GM11168 (cell line): ENCODE results near the gene CAPN5.

ENCODE experiments used
- in situ Hi-C: fragments of 300-500 bp; cut with MboI; formaldehyde crosslinking; loops from one replicate; pipeline ENCODE4 v1.12.0; 2022; ENCODE audit warnings: low sequenced_read_pairs; ENCODE audit not compliant: unreplicated experiment

Gene CAPN5

DNA sequence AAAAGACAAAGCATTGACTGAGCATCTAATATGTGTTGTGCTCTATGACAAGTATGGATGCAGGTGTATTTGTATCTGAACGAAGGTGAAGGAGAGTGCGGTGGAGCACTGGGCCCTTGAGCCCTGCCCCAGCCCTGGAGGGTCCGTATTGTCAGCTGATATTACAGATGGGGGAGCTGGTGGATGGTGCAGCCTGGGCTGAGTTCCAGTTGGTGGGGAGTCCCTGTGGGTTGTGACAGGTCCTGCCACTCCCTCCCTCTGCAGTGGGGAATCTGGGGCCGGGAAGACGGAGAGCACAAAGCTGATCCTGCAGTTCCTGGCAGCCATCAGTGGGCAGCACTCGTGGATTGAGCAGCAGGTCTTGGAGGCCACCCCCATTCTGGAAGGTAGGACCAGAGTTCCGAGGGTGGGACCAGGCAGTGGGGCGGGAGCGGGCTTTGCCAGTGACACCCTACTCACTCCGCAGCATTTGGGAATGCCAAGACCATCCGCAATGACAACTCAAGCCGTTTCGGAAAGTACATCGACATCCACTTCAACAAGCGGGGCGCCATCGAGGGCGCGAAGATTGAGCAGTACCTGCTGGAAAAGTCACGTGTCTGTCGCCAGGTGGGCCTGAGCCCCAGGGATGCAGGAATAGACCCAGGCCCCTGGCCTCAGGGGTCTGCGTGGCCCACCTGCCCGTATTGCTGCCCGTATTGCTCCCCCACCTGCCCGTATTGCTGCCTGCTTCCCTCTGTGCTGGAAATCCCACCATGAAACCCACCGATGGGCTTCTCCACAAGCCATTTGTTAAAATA lies 89.8 kb downstream of the CAPN5 start:
- in situ Hi-C loops: no loop called here

DNA sequence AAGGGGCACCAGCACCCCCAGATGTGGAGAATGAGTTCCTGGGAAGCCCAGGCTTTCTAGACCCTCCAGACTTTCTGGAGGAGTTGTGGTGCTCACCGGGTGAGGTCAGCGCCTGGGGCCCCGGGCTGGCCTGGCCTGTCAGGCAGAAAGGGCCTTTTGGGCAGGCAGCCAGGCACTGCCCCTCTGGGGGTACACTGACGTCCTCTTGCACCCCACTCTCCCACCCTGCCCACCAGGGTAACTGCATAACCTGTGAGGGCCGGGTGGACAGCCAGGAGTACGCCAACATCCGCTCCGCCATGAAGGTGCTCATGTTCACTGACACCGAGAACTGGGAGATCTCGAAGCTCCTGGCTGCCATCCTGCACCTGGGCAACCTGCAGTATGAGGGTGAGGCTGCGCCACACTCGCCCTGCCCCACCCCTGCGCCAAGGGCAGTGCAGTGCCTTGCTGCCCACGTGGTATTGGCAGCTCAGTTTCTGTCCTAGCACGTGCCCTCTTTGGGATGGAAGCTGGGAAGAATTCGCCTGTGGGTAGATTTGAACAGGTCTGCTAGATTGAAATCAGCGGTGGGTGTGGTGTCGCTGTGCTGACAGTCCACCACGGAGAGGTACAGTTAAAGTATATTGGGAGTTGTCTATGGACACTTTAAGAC lies 91.4 kb downstream of the CAPN5 start:
- in situ Hi-C loops: no loop called here

- in situ Hi-C loops: no loop called here
Observed at GRCh38 chr11:77159219-77159936, 92.6 kb downstream of the CAPN5 start.

DNA sequence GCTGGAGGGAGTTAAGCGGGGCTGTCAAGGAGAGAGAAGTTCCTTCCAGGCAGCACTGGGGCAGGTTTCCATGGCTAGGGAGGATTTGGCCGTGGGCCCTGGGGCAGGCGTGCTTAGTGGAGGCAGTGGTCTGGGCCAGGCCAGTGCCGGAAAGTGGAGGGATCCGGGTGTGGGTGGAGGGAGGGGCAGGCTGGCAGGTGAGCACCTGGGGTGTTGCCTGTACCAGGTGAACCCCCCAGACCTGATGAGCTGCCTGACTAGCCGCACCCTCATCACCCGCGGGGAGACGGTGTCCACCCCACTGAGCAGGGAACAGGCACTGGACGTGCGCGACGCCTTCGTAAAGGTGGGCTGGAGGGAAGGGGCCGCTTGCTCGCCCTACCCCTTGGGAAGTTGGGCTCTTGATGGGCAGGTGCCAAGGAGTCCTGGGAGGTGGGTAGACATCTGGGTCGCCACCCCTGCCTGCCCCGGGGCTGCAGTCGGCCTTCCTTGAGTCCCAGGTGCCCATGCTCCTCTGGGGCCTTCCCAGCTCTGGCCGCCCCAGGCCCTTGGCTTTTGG lies 93.2 kb downstream of the CAPN5 start:
- in situ Hi-C loops: no loop called here

DNA sequence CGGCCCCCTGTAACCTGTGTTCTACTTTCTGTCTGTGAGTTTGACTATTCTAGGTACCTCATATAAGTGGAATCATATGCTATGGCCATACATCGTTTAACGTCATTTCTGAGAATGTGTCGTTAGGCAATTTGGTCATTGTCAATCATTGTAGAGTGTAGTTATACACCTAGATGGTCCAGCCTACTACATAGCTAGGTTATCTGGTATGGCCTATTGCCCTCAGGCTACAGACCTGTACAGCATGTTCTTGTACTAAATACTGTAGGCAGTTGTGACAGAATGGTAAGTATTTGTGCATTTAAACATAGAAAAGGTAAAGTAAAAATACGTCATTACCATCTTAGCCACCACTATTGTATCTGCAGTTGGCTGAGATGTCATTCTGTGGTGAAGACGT lies 96.5 kb downstream of the CAPN5 start:
- in situ Hi-C loops: no loop called here

DNA sequence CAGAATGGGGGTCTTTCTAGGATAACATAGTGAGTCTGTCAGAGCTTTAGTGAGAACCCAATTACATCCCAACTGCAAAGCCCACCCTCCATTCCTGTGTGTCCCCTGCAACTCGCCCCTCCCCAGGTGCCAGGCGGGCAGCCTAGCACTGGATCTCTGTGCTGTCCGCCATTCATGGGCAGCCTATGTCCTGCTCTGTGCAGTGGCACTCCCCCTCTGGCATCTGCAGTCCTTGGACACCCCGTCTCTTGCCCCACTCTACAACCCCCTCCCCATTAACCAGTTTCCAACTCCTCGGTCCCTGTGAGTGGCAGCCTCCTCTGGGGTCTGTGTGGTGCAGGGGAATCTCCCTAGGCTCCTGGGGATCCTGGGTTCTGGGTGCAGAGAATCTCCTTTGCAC lies 98.3 kb downstream of the CAPN5 start:
- in situ Hi-C loops: no loop called here

GRCh38 chr11:77166021-77166420 lies 99.2 kb downstream of the CAPN5 start:
- in situ Hi-C loops: no loop called here

DNA sequence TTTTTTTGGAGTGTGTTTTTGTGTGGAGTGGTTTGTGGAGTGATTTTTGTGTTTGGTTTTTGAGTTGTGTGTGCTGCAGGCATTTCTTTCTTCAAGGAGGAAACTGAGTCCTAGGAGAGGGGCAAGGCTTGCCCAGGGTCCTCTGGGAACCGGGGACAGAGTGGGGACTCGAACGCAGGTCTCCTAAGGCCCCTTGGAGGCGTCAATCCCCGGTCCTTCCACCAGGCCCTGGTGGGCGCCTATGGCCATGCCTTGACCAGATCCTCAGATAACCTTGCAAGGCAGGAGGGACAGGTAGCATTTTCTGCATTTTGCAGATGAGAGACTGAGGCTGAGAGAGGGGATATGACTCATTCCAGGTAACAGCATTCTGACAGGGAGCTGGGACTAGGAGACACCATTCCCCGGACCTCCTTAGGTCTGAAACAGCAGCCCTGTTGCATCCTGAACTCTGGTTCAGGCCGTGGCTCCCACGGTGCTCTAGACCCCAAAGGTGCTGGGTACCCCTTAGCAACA lies 100.4 kb downstream of the CAPN5 start:
- in situ Hi-C loops: no loop called here

GRCh38 chr11:77167791-77168190 lies 101.0 kb downstream of the CAPN5 start:
- in situ Hi-C loops: no loop called here

DNA sequence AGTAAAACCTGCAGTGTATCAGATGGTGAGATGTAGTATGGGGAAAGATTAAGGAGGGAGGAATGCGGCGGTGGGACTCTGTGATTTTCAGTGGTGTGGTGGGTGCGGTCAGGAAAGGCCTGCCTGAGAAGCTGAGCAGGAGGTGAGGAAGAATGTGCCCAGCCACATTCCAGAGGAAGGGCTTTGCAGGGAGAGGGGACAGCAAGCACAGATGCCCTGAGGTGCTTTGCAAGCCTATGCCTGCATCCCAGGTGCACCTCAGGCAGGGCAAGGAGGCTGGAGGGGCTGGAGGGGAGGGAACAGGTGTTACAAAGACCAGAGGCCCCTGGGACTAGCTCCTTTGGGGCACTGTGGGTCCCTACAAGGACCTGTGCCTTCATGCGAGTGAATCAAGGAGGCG lies 103.3 kb downstream of the CAPN5 start:
- in situ Hi-C loops: no loop called here

GRCh38 chr11:77171254-77171653 lies 104.5 kb downstream of the CAPN5 start:
- in situ Hi-C loops: no loop called here

- in situ Hi-C loops: no loop called here
Observed at GRCh38 chr11:77171885-77172665, 105.3 kb downstream of the CAPN5 start.

GRCh38 chr11:77172666-77172982 lies 105.9 kb downstream of the CAPN5 start:
- in situ Hi-C loops: no loop called here

DNA sequence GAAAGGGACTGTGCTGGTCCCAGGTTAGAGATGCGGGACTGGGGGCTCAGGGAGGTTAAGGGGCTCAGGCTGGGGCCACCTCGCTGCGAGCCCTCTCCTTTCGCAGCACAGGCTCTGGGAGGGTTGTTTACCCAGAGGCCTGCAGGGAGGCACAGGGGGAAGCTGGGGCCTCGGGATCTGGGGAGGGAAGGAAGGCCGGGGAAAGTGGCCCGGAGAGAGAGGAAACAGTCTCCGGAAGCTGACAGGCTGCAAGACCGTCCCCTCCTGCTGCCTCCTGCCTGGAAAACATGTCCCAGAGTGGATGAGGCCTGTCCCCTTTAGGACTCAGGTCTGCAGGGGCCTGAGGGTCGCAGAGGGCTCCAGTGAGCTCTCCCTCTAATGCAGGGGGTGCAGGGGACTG lies 106.7 kb downstream of the CAPN5 start:
- in situ Hi-C loops: no loop called here

GRCh38 chr11:77174559-77174958 lies 107.8 kb downstream of the CAPN5 start:
- in situ Hi-C loops: no loop called here

GRCh38 chr11:77175021-77175842 lies 108.5 kb downstream of the CAPN5 start:
- in situ Hi-C loops: no loop called here
